Right cardiac atrium (tissue), 5 donors: ENCODE results near the gene MUC3A. TPM values are rescaled to one million over a fixed set of nuclear protein-coding genes. Genes with fewer than 3 reads are reported as not detected.

ENCODE experiments used
- ATAC-seq, 2 donors: fragments of 200-7000 bp; cut with Tn5 transposase; one replicate each; pipeline versions ENCODE4 v1.8.0 to v1.9.1; 2020; ENCODE audit warnings: moderate library complexity in 2 of 2, mild to moderate bottlenecking in 1 of 2
- DNase-seq, 3 donors: peaks; one replicate each; pipeline ENCODE4 v3.0.0-alpha.2; 2020
- H3K27ac ChIP-seq: one replicate; pipeline ENCODE4 v1.5.1; 2013; ENCODE audit warnings: mild to moderate bottlenecking, low read length, control low read depth, moderate library complexity
- H3K27me3 ChIP-seq: one replicate; pipeline ENCODE4 v1.6.1; 2013; ENCODE audit not compliant: control insufficient read depth, insufficient read depth
- H3K4me1 ChIP-seq: one replicate; pipeline ENCODE4 v1.6.1; 2013; ENCODE audit warnings: low read length; ENCODE audit not compliant: control insufficient read depth, insufficient read depth
- H3K4me3 ChIP-seq: one replicate; pipeline ENCODE4 v1.5.1; 2013; ENCODE audit warnings: low read length, control low read depth
- H3K9me3 ChIP-seq: one replicate; pipeline ENCODE4 v1.6.1; 2013; ENCODE audit warnings: low read length; ENCODE audit not compliant: control insufficient read depth
- WGBS: extraction: QIAGEN DNeasy Blood & Tissue Kit; methylation state at CpG from one replicate; pipeline ENCODE4 v1.1.7; 2013; 5-methylcytosine and 5-hydroxymethylcytosine counted together
- intact Hi-C, 4 donors: fragments of 100-400 bp; cut with DNase I; formaldehyde crosslinking; loops; one replicate each; pipeline versions ENCODE4 v1.11.0 to v1.14.0; 2022 to 2023
- polyA plus RNA-seq: library from polyadenylated mRNA; stranded (reverse); fragments of 200-250 nt; gene quantifications from one replicate; pipeline ENCODE4 v1.2.3, GENCODE V29; 2013
- total RNA-seq, 4 donors: library from RNA; stranded (reverse); fragmentation: NEBNext Ultra II Directional; extraction: Animal tissue kit (Norgen Biotek cat#: 25700); gene quantifications; one replicate each; pipeline ENCODE4 v1.2.1, GENCODE V29; 2021
- donor health status: healthy with polysubstance abuse.
- donor health status: DM: no; HTN: yes; CAD: no.
- donor health status: DM: no; HTN: no; CAD: no.
- donor health status: DM: no; HTN: yes; CAD: no; lungs with severe emphysema.
- donor health status: DM: yes; HTN: yes; CAD: no.

The MUC3A gene
- total and polyA plus RNA-seq, 5 donors, result 0.06 to 0.63 (median 0.14) TPM

- Histone ChIP-seq H3K9me3 (no peaks in the 10 kb centered on the region), H3K4me1 (no peaks in the 10 kb centered on the region), H3K27me3 (no peaks in the 10 kb centered on the region), H3K4me3 (no peak overlapping the region), H3K27ac (no peak overlapping the region)
- DNase-seq (no peak), ATAC-seq (no peak)
- 19% methylated on average over 25 of the region's 25 CpGs for WGBS
- intact Hi-C loops, result loop anchor here in 1 of 4 donors (5.0 kb wide), 1 partner anchor 92 kb away; no protein-coding TSS in a partner anchor
These were observed 15.8 kb downstream of the MUC3A start for GRCh38 chr7:100965045-100965722.

GRCh38 chr7:100965723-100966541 lies 16.6 kb downstream of the MUC3A start:
- H3K27me3 ChIP-seq, result no peaks in the 10 kb centered on the region
- H3K4me3 ChIP-seq, result peak overlapping the region; percentile 5
- no peaks in the 10 kb centered on the region for H3K9me3 ChIP-seq
- DNase-seq (peak; percentile 63 to 84 (median 83)), ATAC-seq (peak; percentile 50 to 64)
- H3K4me1 ChIP-seq, result no peaks in the 10 kb centered on the region
- H3K27ac ChIP-seq, result no peak overlapping the region
- WGBS, result 2% methylated on average over 58 of the region's 58 CpGs
- intact Hi-C loops, result loop anchor here in 1 of 4 donors (5.0 kb wide), 1 partner anchor 91 kb away; no protein-coding TSS in a partner anchor

GRCh38 chr7:100966542-100967291 lies 17.4 kb downstream of the MUC3A start:
- Histone ChIP-seq H3K4me1 (no peaks in the 10 kb centered on the region), H3K27me3 (no peaks in the 10 kb centered on the region), H3K4me3 (peak overlapping the region; percentile 5), H3K9me3 (no peaks in the 10 kb centered on the region), H3K27ac (no peak overlapping the region)
- 11% methylated on average over 40 of the region's 40 CpGs for WGBS
- DNase-seq, result peak in 1 of 3 donors; percentile 64
- no peak for ATAC-seq
- intact Hi-C loops, result loop anchor here in 1 of 4 donors (5.0 kb wide), 1 partner anchor 91 kb away; no protein-coding TSS in a partner anchor

- no peaks in the 10 kb centered on the region for H3K4me1 ChIP-seq
- DNase-seq (no peak), ATAC-seq (no peak)
- intact Hi-C loops, result loop anchor here in 1 of 4 donors (5.0 kb wide), 1 partner anchor 90 kb away; no protein-coding TSS in a partner anchor
- no peak overlapping the region for H3K4me3 ChIP-seq
- no peaks in the 10 kb centered on the region for H3K27me3 ChIP-seq
- no peak overlapping the region for H3K27ac ChIP-seq
- H3K9me3 ChIP-seq, result no peaks in the 10 kb centered on the region
- 52% methylated on average over 13 of the region's 13 CpGs for WGBS
These were observed 18.0 kb downstream of the MUC3A start for GRCh38 chr7:100967292-100967863.

- intact Hi-C loops, result loop anchor here in 1 of 4 donors (5.0 kb wide), 1 partner anchor 89 kb away; no protein-coding TSS in a partner anchor
- Histone ChIP-seq H3K4me3 (no peak overlapping the region), H3K27me3 (no peaks in the 10 kb centered on the region), H3K27ac (no peak overlapping the region), H3K9me3 (no peaks in the 10 kb centered on the region), H3K4me1 (no peaks in the 10 kb centered on the region)
- WGBS, result 13% methylated on average over 6 of the region's 6 CpGs
- no peak for DNase-seq
- no peak for ATAC-seq
These were observed 18.7 kb downstream of the MUC3A start for GRCh38 chr7:100968031-100968430.

GRCh38 chr7:100968650-100969049 lies 19.3 kb downstream of the MUC3A start:
- ATAC-seq (no peak), DNase-seq (no peak)
- no peaks in the 10 kb centered on the region for H3K9me3 ChIP-seq
- no peaks in the 10 kb centered on the region for H3K27me3 ChIP-seq
- H3K4me1 ChIP-seq, result no peaks in the 10 kb centered on the region
- no peak overlapping the region for H3K27ac ChIP-seq
- H3K4me3 ChIP-seq, result no peak overlapping the region
- 20% methylated on average over 3 of the region's 3 CpGs for WGBS
- intact Hi-C loops, result loop anchor here in 1 of 4 donors (5.0 kb wide), 1 partner anchor 89 kb away; no protein-coding TSS in a partner anchor

GRCh38 chr7:100969066-100969615 lies 19.8 kb downstream of the MUC3A start, which contains the start of gene MUC12:
MUC12 (plus strand) TSS chr7:100969565; CDS start chr7:100969623, 58 bp downstream.
- Histone ChIP-seq H3K4me1 (no peaks in the 10 kb centered on the region), H3K9me3 (no peaks in the 10 kb centered on the region), H3K27me3 (no peaks in the 10 kb centered on the region), H3K27ac (no peak within 1 kb of the TSS), H3K4me3 (no peak within 1 kb of the TSS)
- ATAC-seq (no peak), DNase-seq (no peak)
- intact Hi-C loops, result loop anchor here in 1 of 4 donors (5.0 kb wide), 1 partner anchor 88 kb away; no protein-coding TSS in a partner anchor
- WGBS, result 56% methylated on average over 12 of the region's 12 CpGs

GRCh38 chr7:100971111-100972001 lies 22.0 kb downstream of the MUC3A start:
- no peak for ATAC-seq
- H3K27me3 ChIP-seq, result no peaks in the 10 kb centered on the region
- 52% methylated on average over 14 of the region's 14 CpGs for whole genome bisulfite sequencing

GRCh38 chr7:100972002-100972347 lies 22.6 kb downstream of the MUC3A start:
- 54% methylated on average over 7 of the region's 7 CpGs for WGBS
- intact Hi-C loops, result no loop called here
- no peak overlapping the region for H3K27ac ChIP-seq
- no peaks in the 10 kb centered on the region for H3K9me3 ChIP-seq
- H3K4me1 ChIP-seq, result no peaks in the 10 kb centered on the region
- DNase-seq (no peak), ATAC-seq (no peak)
- H3K27me3 ChIP-seq, result no peaks in the 10 kb centered on the region
- no peak overlapping the region for H3K4me3 ChIP-seq

More at GRCh38 chr7:100971111-100972001, 22.0 kb downstream of the MUC3A start:
- Histone ChIP-seq H3K4me1 (no peaks in the 10 kb centered on the region), H3K27ac (no peak overlapping the region), H3K9me3 (no peaks in the 10 kb centered on the region), H3K4me3 (no peak overlapping the region)
- intact Hi-C loops, result no loop called here
- peak in 1 of 3 donors; percentile 56 for DNase-seq
